ENCODE measurements around the gene CAMKK2.

DNA sequence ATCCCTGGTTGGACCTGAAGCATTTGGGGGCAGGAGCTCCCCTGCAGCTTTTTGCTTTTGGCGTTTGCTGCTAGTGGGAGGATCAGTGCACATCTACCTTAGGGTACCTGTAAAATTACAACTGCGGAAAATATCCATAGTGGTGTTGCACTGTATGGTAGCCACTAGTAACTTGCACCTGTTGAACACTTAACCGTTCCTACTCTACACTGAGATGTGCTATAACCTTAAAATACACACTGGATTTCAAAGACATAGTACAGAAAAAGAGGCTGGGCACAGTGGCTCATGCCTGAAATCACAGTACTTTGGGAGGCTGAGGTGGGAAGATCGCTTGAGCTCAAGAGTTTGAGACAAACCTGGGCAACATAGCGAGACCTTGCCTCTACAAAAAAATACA lies 83.6 kb downstream of the CAMKK2 start:
- TF ChIP-seq EZH2phosphoT487 (IDR thresholded peaks at IDR 0.05; ENCODE audit: insufficient read depth, low read depth) (no peak), EZH2 (IDR thresholded peaks at IDR 0.05; ENCODE audit: insufficient read depth, poor library complexity, severe bottlenecking) (no peak)
